Ovary (tissue), 3 donors: ENCODE data around the gene PABPC4L.

ENCODE experiments used
- EP300 ChIP-seq: sonication (generic); formaldehyde crosslinking; IDR thresholded peaks from one replicate; pipeline ENCODE4 v1.6.1; 2017; ENCODE audit warnings: antibody characterized with exemption
- POLR2A ChIP-seq: fragments of 450-650 bp; IDR thresholded peaks from one replicate; pipeline ENCODE4 v1.6.1; 2017; ENCODE audit warnings: antibody characterized with exemption, mild to moderate bottlenecking, moderate library complexity
- TF ChIP-seq, protein P1 (sequence below), 3 donors: fragments of 450-650 bp in 2 of 3; fragments of 200-600 bp in 1 of 3; IDR thresholded peaks; one replicate each; pipeline versions ENCODE4 v1.5.1 to v1.8.0; 2016 to 2022; ENCODE audit warnings: antibody characterized with exemption in 3 of 3, mild to moderate bottlenecking in 1 of 3
- donor health status: DM: no; HTN: no; CAD: no.

DNA sequence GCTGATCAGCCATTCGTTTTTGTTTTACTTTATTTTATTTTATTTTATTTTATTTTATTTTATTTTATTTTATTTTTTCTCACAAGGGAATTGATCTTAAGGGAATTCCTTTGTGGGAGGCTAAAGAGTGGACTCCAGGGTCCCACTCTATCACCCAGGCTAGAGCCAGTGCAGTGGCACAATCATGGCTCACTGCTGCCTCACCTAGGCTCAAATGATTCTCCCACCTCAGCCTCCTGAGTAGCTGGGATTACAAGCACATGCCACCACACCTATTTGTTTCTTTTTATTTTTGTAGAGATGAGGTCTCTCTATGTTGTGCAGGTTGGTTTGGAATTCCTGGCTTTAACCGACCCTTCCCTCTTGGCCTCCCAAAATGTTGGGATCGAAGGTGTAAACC, 17.5 kb upstream of the PABPC4L start:
- TF ChIP-seq, protein P1, sequence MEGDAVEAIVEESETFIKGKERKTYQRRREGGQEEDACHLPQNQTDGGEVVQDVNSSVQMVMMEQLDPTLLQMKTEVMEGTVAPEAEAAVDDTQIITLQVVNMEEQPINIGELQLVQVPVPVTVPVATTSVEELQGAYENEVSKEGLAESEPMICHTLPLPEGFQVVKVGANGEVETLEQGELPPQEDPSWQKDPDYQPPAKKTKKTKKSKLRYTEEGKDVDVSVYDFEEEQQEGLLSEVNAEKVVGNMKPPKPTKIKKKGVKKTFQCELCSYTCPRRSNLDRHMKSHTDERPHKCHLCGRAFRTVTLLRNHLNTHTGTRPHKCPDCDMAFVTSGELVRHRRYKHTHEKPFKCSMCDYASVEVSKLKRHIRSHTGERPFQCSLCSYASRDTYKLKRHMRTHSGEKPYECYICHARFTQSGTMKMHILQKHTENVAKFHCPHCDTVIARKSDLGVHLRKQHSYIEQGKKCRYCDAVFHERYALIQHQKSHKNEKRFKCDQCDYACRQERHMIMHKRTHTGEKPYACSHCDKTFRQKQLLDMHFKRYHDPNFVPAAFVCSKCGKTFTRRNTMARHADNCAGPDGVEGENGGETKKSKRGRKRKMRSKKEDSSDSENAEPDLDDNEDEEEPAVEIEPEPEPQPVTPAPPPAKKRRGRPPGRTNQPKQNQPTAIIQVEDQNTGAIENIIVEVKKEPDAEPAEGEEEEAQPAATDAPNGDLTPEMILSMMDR (IDR thresholded peaks at IDR 0.05): no peak
- TF ChIP-seq POLR2A (no peak), EP300 (no peak)
